ENCODE results near the gene DDO.

Gene DDO

DNA sequence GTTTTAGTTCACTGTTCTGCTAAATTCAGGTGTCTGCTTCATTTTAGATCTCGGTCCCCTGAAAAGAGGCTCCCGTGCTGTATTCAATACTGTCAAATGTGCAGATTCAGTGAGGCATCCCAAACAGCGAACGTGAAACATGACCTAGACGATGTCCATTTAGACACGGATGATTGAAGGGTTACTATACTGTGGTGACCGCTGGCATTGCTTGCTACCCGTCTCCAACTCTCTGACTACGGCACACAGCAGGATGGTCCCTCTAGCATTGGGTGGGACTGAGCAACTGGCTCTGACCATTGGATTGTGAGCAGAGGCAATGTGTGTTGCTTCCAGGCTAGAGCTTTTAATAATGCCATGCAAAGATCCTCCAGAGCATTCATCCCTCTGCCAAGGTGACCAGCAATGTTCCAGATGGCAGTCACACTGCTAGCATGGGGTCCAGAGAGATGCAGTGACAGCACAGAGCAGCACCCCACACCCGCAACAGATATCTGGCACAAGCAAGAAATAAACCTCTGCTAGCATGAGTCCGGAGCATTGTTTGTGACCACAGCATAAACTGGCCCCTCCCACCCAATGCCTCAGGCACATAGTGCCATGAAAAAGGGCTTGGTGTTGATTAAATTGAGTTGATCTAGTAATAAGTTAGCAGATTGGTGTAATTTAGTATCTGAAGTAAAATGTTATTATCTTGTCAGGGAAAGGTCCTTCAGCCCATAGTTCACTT, 66.2 kb downstream of the DDO start:
- no peak for DNase-seq (ENCODE audit: low read depth in 2 of 3, low spot score in 2 of 3)

GRCh38 chr6:110345025-110345424, 70.3 kb downstream of the DDO start:
- no peak for DNase-seq (ENCODE audit: low read depth in 2 of 3, low spot score in 2 of 3)

DNA sequence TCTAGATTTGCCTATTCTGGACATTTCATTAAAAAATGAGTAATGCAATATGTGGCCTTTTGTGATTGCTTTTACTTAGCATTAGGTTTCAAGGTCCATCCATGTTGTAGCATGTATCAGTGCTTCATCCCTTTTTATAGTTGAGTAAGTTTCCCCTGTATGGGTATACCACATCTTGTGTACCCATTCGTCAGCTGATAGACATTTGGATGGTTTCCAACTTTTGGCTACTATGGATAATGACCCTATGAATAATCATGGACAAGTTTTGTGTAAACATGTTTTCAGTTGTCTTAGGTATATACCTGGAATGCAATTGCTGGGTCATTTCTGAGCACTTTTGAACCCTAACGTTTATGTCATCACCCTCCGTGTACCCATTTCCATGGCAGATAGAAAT, 72.6 kb downstream of the DDO start:
- DNase-seq (ENCODE audit: low read depth in 2 of 3, low spot score in 2 of 3), result no peak

All from activated CD8-positive, alpha-beta memory T cell treated with anti-CD3 and anti-CD28 coated beads for 48 hours (primary cell).